Osteoblast (primary cell): Measurements from ENCODE around the gene OBSCN. TPM values are rescaled to one million over a fixed set of nuclear protein-coding genes. Genes with fewer than 3 reads are reported as not detected.
A peak's percentile ranks its signal among the peaks of the same experiment; 100 is the strongest.

ENCODE experiments used
- DNase-seq: peaks from one replicate; pipeline ENCODE4 v3.0.0; 2011; ENCODE audit warnings: low spot score, mixed read lengths; ENCODE audit not compliant: insufficient read length; ENCODE audit errors: missing footprints
- H2AFZ ChIP-seq: 2 replicates; pipeline ENCODE4 v1.6.0; 2011; ENCODE audit warnings: mild to moderate bottlenecking, low read length
- H3K27ac ChIP-seq: 2 replicates; pipeline ENCODE4 v1.5.1; 2011; ENCODE audit warnings: mild to moderate bottlenecking, low read depth, low read length, moderate library complexity
- H3K27me3 ChIP-seq: 2 replicates; pipeline ENCODE4 v1.6.0; 2012; ENCODE audit warnings: mild to moderate bottlenecking, control low read depth, inconsistent platforms, low read length, moderate library complexity; ENCODE audit not compliant: insufficient read depth
- H3K36me3 ChIP-seq: 2 replicates; pipeline ENCODE4 v1.5.1; 2011; ENCODE audit warnings: mild to moderate bottlenecking, low read length, control low read depth, moderate library complexity; ENCODE audit not compliant: insufficient read depth
- H3K4me1 ChIP-seq: 2 replicates; pipeline ENCODE4 v1.5.1; 2011; ENCODE audit warnings: mild to moderate bottlenecking, low read length, control low read depth, moderate library complexity; ENCODE audit not compliant: insufficient read depth
- H3K4me2 ChIP-seq: 2 replicates; pipeline ENCODE4 v1.6.0; 2011; ENCODE audit warnings: mild to moderate bottlenecking, low read length; ENCODE audit not compliant: insufficient read depth
- H3K4me3 ChIP-seq: fragments of 200-600 bp; sonication (generic); 3 replicates; pipeline ENCODE4 v1.5.1; 2012; ENCODE audit warnings: mild to moderate bottlenecking, low read length, inconsistent platforms; ENCODE audit not compliant: insufficient read depth
- H3K79me2 ChIP-seq: 2 replicates; pipeline ENCODE4 v1.6.0; 2012; ENCODE audit warnings: mild to moderate bottlenecking, low read length, control low read depth, inconsistent platforms; ENCODE audit not compliant: insufficient read depth
- H3K9me3 ChIP-seq: 2 replicates; pipeline ENCODE4 v1.5.1; 2011; ENCODE audit warnings: low read depth, low read length, control low read depth
- H4K20me1 ChIP-seq: 2 replicates; pipeline ENCODE4 v1.6.0; 2012; ENCODE audit warnings: mild to moderate bottlenecking, low read length, control low read depth; ENCODE audit not compliant: insufficient read depth
- total RNA-seq: library from RNA; depleted of rRNA; stranded (reverse); fragments of >200 nt; gene quantifications from 2 replicates; pipeline ENCODE4 v1.2.3, GENCODE V29; 2012
- TF ChIP-seq, protein P1 (sequence below): IDR thresholded peaks from 2 replicates; pipeline ENCODE4 v1.5.1; 2011; ENCODE audit warnings: mild to moderate bottlenecking, low read depth, low read length, moderate library complexity; ENCODE audit errors: extremely low read depth

OBSCN gene
- total RNA-seq, 1 donor = 2.9 TPM

- TF ChIP-seq, protein P1, sequence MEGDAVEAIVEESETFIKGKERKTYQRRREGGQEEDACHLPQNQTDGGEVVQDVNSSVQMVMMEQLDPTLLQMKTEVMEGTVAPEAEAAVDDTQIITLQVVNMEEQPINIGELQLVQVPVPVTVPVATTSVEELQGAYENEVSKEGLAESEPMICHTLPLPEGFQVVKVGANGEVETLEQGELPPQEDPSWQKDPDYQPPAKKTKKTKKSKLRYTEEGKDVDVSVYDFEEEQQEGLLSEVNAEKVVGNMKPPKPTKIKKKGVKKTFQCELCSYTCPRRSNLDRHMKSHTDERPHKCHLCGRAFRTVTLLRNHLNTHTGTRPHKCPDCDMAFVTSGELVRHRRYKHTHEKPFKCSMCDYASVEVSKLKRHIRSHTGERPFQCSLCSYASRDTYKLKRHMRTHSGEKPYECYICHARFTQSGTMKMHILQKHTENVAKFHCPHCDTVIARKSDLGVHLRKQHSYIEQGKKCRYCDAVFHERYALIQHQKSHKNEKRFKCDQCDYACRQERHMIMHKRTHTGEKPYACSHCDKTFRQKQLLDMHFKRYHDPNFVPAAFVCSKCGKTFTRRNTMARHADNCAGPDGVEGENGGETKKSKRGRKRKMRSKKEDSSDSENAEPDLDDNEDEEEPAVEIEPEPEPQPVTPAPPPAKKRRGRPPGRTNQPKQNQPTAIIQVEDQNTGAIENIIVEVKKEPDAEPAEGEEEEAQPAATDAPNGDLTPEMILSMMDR = no peak
- Histone ChIP-seq H3K79me2 (peaks cover 8% of the 10 kb centered on the region), H3K4me3 (no peak overlapping the region), H3K27me3 (peaks cover 9% of the 10 kb centered on the region), H3K9me3 (no peaks in the 10 kb centered on the region), H3K4me1 (peaks cover 23% of the 10 kb centered on the region), H3K4me2 (no peak overlapping the region), H2AFZ (no peak overlapping the region), H4K20me1 (no peaks in the 10 kb centered on the region), H3K36me3 (no peaks in the 10 kb centered on the region), H3K27ac (peak overlapping the region; percentile 24)
- no peak for DNase-seq
Measured at GRCh38 chr1:228163007-228163753, 44.7 kb upstream of the OBSCN start.

GRCh38 chr1:228163776-228164519, 43.9 kb upstream of the OBSCN start:
- no peak overlapping the region for H2AFZ ChIP-seq
- peak overlapping the region; percentile 24 for H3K27ac ChIP-seq
- peaks cover 5% of the 10 kb centered on the region for H3K27me3 ChIP-seq
- H3K9me3 ChIP-seq = no peaks in the 10 kb centered on the region
- H3K79me2 ChIP-seq = peaks cover 14% of the 10 kb centered on the region
- TF ChIP-seq, protein P1 = no peak
- H4K20me1 ChIP-seq = no peaks in the 10 kb centered on the region
- H3K4me2 ChIP-seq = no peak overlapping the region
- peaks cover 23% of the 10 kb centered on the region for H3K4me1 ChIP-seq
- no peaks in the 10 kb centered on the region for H3K36me3 ChIP-seq
- DNase-seq = no peak
- H3K4me3 ChIP-seq = no peak overlapping the region

GRCh38 chr1:228164561-228165371, 43.1 kb upstream of the OBSCN start:
- H3K4me2 ChIP-seq = peak overlapping the region; percentile 98
- H3K79me2 ChIP-seq = peaks cover 14% of the 10 kb centered on the region
- peaks cover 23% of the 10 kb centered on the region for H3K4me1 ChIP-seq
- no peaks in the 10 kb centered on the region for H3K9me3 ChIP-seq
- no peaks in the 10 kb centered on the region for H4K20me1 ChIP-seq
- TF ChIP-seq, protein P1 = no peak
- peak overlapping the region; percentile 75 for H3K4me3 ChIP-seq
- H2AFZ ChIP-seq = peak overlapping the region; percentile 97
- H3K36me3 ChIP-seq = no peaks in the 10 kb centered on the region
- DNase-seq = no peak
- no peaks in the 10 kb centered on the region for H3K27me3 ChIP-seq
- peak overlapping the region; percentile 91 for H3K27ac ChIP-seq
